ENCODE results near the gene SKAP1. TPM values are rescaled to one million over a fixed set of nuclear protein-coding genes. Genes with fewer than 3 reads are reported as not detected.
"Not testable (repeated sequence)": the region's sequence is repeated elsewhere in the genome, so short reads cannot be mapped to it uniquely, and the experiment has no call there.

SKAP1 gene
- total and polyA plus RNA-seq, 4 donors, result 1.4 to 4.9 (median 2.5) TPM

GRCh38 chr17:48290378-48290777 lies 139.6 kb downstream of the SKAP1 start:
- Histone ChIP-seq H3K9ac (ENCODE audit: insufficient read depth in 1 of 2, low read length in 2 of 2) (no peak overlapping the region), H3K27ac (ENCODE audit: low read depth in 1 of 2, low read length in 1 of 2) (no peak overlapping the region), H3K4me3 (no peak overlapping the region), H3K36me3 (ENCODE audit: control insufficient read depth in 4 of 4, insufficient read depth in 4 of 4, low read length in 4 of 4) (no peaks in the 10 kb centered on the region), H3K27me3 (ENCODE audit: control insufficient read depth in 3 of 3, insufficient read depth in 3 of 3, low read length in 2 of 3) (peaks cover 0 to 49% (median 39%) of the 10 kb centered on the region in 3 donors), H3K4me1 (ENCODE audit: control insufficient read depth in 5 of 5, insufficient read depth in 5 of 5, low read length in 5 of 5) (no peaks in the 10 kb centered on the region), H3K9me3 (ENCODE audit: control insufficient read depth in 4 of 4, insufficient read depth in 3 of 4, low read length in 3 of 4) (no peaks in the 10 kb centered on the region)
- TF ChIP-seq CTCF (IDR thresholded peaks at IDR 0.05; ENCODE audit: control extremely low read depth, extremely low read depth), result no peak
- ATAC-seq (ENCODE audit: insufficient read depth, low FRiP score), result no peak
- WGBS, 2 donors, result 41 to 48% methylated on average over 2 of the region's 2 CpGs
- no peak for DNase-seq

- H3K9me3 ChIP-seq (ENCODE audit: control insufficient read depth in 4 of 4, insufficient read depth in 3 of 4, low read length in 3 of 4); H3K4me1 ChIP-seq (ENCODE audit: control insufficient read depth in 5 of 5, insufficient read depth in 5 of 5, low read length in 5 of 5); H3K27ac ChIP-seq (ENCODE audit: low read depth in 1 of 2, low read length in 1 of 2); H3K36me3 ChIP-seq (ENCODE audit: control insufficient read depth in 4 of 4, insufficient read depth in 4 of 4, low read length in 4 of 4); DNase-seq; H3K9ac ChIP-seq (ENCODE audit: insufficient read depth in 1 of 2, low read length in 2 of 2); H3K4me3 ChIP-seq; ATAC-seq (ENCODE audit: insufficient read depth, low FRiP score): not testable (repeated sequence)
- H3K27me3 ChIP-seq (ENCODE audit: control insufficient read depth in 3 of 3, insufficient read depth in 3 of 3, low read length in 2 of 3), result peaks cover 0 to 17% (median 12%) of the 10 kb centered on the region in 3 donors
- 93 to 97% methylated on average over 9 of the region's 9 CpGs for WGBS, 2 donors
These were observed 143.1 kb downstream of the SKAP1 start for GRCh38 chr17:48286917-48287316.

- Histone ChIP-seq H3K9me3 (ENCODE audit: control insufficient read depth in 4 of 4, insufficient read depth in 3 of 4, low read length in 3 of 4) (no peaks in the 10 kb centered on the region), H3K36me3 (ENCODE audit: control insufficient read depth in 4 of 4, insufficient read depth in 4 of 4, low read length in 4 of 4) (no peaks in the 10 kb centered on the region), H3K27ac (ENCODE audit: low read depth in 1 of 2, low read length in 1 of 2) (no peak overlapping the region), H3K4me3 (no peak overlapping the region), H3K27me3 (ENCODE audit: control insufficient read depth in 3 of 3, insufficient read depth in 3 of 3, low read length in 2 of 3) (peaks cover 0 to 6% (median 4%) of the 10 kb centered on the region in 3 donors), H3K9ac (ENCODE audit: insufficient read depth in 1 of 2, low read length in 2 of 2) (no peak overlapping the region), H3K4me1 (ENCODE audit: control insufficient read depth in 5 of 5, insufficient read depth in 5 of 5, low read length in 5 of 5) (peaks cover 0 to 6% (median 0%) of the 10 kb centered on the region in 5 donors)
- DNase-seq (no peak), ATAC-seq (ENCODE audit: insufficient read depth, low FRiP score) (no peak)
- TF ChIP-seq CTCF (IDR thresholded peaks at IDR 0.05; ENCODE audit: control extremely low read depth, extremely low read depth), result no peak
These were observed 144.4 kb downstream of the SKAP1 start for GRCh38 chr17:48285614-48286013.

- no peak for TF ChIP-seq CTCF (IDR thresholded peaks at IDR 0.05; ENCODE audit: control extremely low read depth, extremely low read depth)
- no peak overlapping the region for H3K27ac ChIP-seq (ENCODE audit: low read depth in 1 of 2, low read length in 1 of 2)
- peaks cover 0 to 1% (median 0%) of the 10 kb centered on the region in 4 donors for H3K36me3 ChIP-seq (ENCODE audit: control insufficient read depth in 4 of 4, insufficient read depth in 4 of 4, low read length in 4 of 4)
- ATAC-seq (ENCODE audit: insufficient read depth, low FRiP score), result no peak
- H3K4me1 ChIP-seq (ENCODE audit: control insufficient read depth in 5 of 5, insufficient read depth in 5 of 5, low read length in 5 of 5), result peaks cover 0 to 6% (median 0%) of the 10 kb centered on the region in 5 donors
- H3K4me3 ChIP-seq, result no peak overlapping the region
- DNase-seq, result peak in 2 of 3 donors; percentile 48 to 74
- no peak overlapping the region for H3K9ac ChIP-seq (ENCODE audit: insufficient read depth in 1 of 2, low read length in 2 of 2)
- peaks cover 0 to 4% (median 0%) of the 10 kb centered on the region in 3 donors for H3K27me3 ChIP-seq (ENCODE audit: control insufficient read depth in 3 of 3, insufficient read depth in 3 of 3, low read length in 2 of 3)
- no peaks in the 10 kb centered on the region for H3K9me3 ChIP-seq (ENCODE audit: control insufficient read depth in 4 of 4, insufficient read depth in 3 of 4, low read length in 3 of 4)
- 82 to 88% methylated on average over 1 of the region's 1 CpG for WGBS, 2 donors
These were observed 146.1 kb downstream of the SKAP1 start for GRCh38 chr17:48283907-48284306.
